Measurements from ENCODE around the gene PPP2R3B. TPM values are rescaled to one million over a fixed set of nuclear protein-coding genes. Genes with fewer than 3 reads are reported as not detected.

The PPP2R3B gene
- total RNA-seq, 1 experiment from 2014 or later, result 19.1 TPM

GRCh38 chrX:360496-361150 is 26.1 kb downstream of the PPP2R3B start:
- Histone ChIP-seq H3K36me3 (ENCODE audit: control insufficient read depth in 1 of 2, insufficient read depth in 2 of 2, low read length in 2 of 2) (0 out of 4 replicates have a peak, but pooled peaks cover 0 to 4% of the 10 kb centered on the region in 2 experiments), H3K79me2 (ENCODE audit: insufficient read depth, low read length) (no peaks in the 10 kb centered on the region), H3K27me3 (ENCODE audit: insufficient read depth, low read length) (no peaks in the 10 kb centered on the region), H4K20me1 (ENCODE audit: insufficient read depth) (no peaks in the 10 kb centered on the region), H3K9me3 (ENCODE audit: control insufficient read depth in 1 of 2, insufficient read depth in 1 of 2, low read depth in 1 of 2, low read length in 2 of 2) (no peaks in the 10 kb centered on the region), H3K27ac (ENCODE audit: low read depth, low read length) (no peak overlapping the region), H3K4me1 (ENCODE audit: control insufficient read depth in 1 of 2, insufficient read depth in 2 of 2, low read length in 2 of 2) (no peaks in the 10 kb centered on the region), H3K4me3 (replicated peaks in 1 of 2; ENCODE audit: low read depth in 1 of 2, low read length in 2 of 2) (no peak overlapping the region), H3K9ac (ENCODE audit: low read length) (no peak overlapping the region), H2AFZ (ENCODE audit: low read depth, low read length, poor library complexity, severe bottlenecking) (no peak overlapping the region), H3K9me2 (ENCODE audit: insufficient read depth) (no peaks in the 10 kb centered on the region), H3K4me2 (ENCODE audit: low read length) (no peak overlapping the region)
- RAD21 ChIA-PET (ENCODE audit: low non-redundant PET in 1 of 2, low total read pairs in 2 of 2, uncharacterized antibody in 2 of 2, unreplicated experiment in 2 of 2), result no interaction called here
- POLR2A ChIA-PET, result no interaction called here
- TF ChIP-seq RAD21 (IDR thresholded peaks at IDR 0.05; ENCODE audit: low read depth), result no peak
- TF ChIP-seq ZNF274 (IDR thresholded peaks at IDR 0.05; ENCODE audit: low read depth, low read length), result no peak
- TF ChIP-seq ZBTB33 (IDR thresholded peaks at IDR 0.05; ENCODE audit: extremely low read depth, insufficient replicate concordance, low read length), result no peak
- TF ChIP-seq SIN3A (IDR thresholded peaks at IDR 0.05; ENCODE audit: low read depth), result no peak
- DNase-seq (ENCODE audit: low read depth, low spot score) (no peak), ATAC-seq (no peak)
- no TSS peak for BruUV-seq (replicated peaks)
- CTCF ChIA-PET, result no interaction called here
- intact Hi-C loops (cut with micrococcal nuclease), result no loop called here

- no peak overlapping the region for H2AFZ ChIP-seq (ENCODE audit: low read depth, low read length, poor library complexity, severe bottlenecking)
- no peak overlapping the region for H3K9ac ChIP-seq (ENCODE audit: low read length)
- no peak for ATAC-seq
- H3K79me2 ChIP-seq (ENCODE audit: insufficient read depth, low read length), result no peaks in the 10 kb centered on the region
- RAD21 ChIA-PET (ENCODE audit: low non-redundant PET in 1 of 2, low total read pairs in 2 of 2, uncharacterized antibody in 2 of 2, unreplicated experiment in 2 of 2), result no interaction called here
- no peaks in the 10 kb centered on the region for H3K9me2 ChIP-seq (ENCODE audit: insufficient read depth)
- no peak for TF ChIP-seq POLR2A (IDR thresholded peaks at IDR 0.05; ENCODE audit: borderline replicate concordance, extremely low read depth, insufficient read depth, insufficient read length)
- no peak for TF ChIP-seq SP1 (IDR thresholded peaks at IDR 0.05; ENCODE audit: low read depth)
- TF ChIP-seq MAX (IDR thresholded peaks at IDR 0.05), result no peak
- no peak for TF ChIP-seq ZBTB33 (IDR thresholded peaks at IDR 0.05; ENCODE audit: extremely low read depth, insufficient replicate concordance, low read length)
- no peak for TF ChIP-seq SIN3A (IDR thresholded peaks at IDR 0.05; ENCODE audit: low read depth)
- TF ChIP-seq RAD21 (IDR thresholded peaks at IDR 0.05; ENCODE audit: low read depth), result no peak
- TF ChIP-seq FOSL1 (IDR thresholded peaks at IDR 0.05; ENCODE audit: low read depth), result no peak
- no peak for TF ChIP-seq REST (IDR thresholded peaks at IDR 0.05; ENCODE audit: low read depth)
- no peak for TF ChIP-seq ZNF274 (IDR thresholded peaks at IDR 0.05; ENCODE audit: low read depth, low read length)
- TF ChIP-seq CBX3 (IDR thresholded peaks at IDR 0.05; ENCODE audit: low read depth), result no peak
- no peak for TF ChIP-seq EZH2phosphoT487 (IDR thresholded peaks at IDR 0.05; ENCODE audit: borderline replicate concordance)
- no peak overlapping the region for H3K4me2 ChIP-seq (ENCODE audit: low read length)
- no peaks in the 10 kb centered on the region for H3K27me3 ChIP-seq (ENCODE audit: insufficient read depth, low read length)
- CTCF ChIA-PET, result no interaction called here
- POLR2A ChIA-PET, result no interaction called here
- H3K4me3 ChIP-seq (replicated peaks in 1 of 2; ENCODE audit: low read depth in 1 of 2, low read length in 2 of 2), result no peak overlapping the region
- BruUV-seq (replicated peaks), result no TSS peak
- 0 out of 4 replicates have a peak, but pooled peaks cover 0 to 4% of the 10 kb centered on the region in 2 experiments for H3K36me3 ChIP-seq (ENCODE audit: control insufficient read depth in 1 of 2, insufficient read depth in 2 of 2, low read length in 2 of 2)
- no peaks in the 10 kb centered on the region for H4K20me1 ChIP-seq (ENCODE audit: insufficient read depth)
- no peak overlapping the region for H3K27ac ChIP-seq (ENCODE audit: low read depth, low read length)
- intact Hi-C loops (cut with micrococcal nuclease), result no loop called here
- H3K4me1 ChIP-seq (ENCODE audit: control insufficient read depth in 1 of 2, insufficient read depth in 2 of 2, low read length in 2 of 2), result no peaks in the 10 kb centered on the region
- H3K9me3 ChIP-seq (ENCODE audit: control insufficient read depth in 1 of 2, insufficient read depth in 1 of 2, low read depth in 1 of 2, low read length in 2 of 2), result no peaks in the 10 kb centered on the region
- DNase-seq (ENCODE audit: low read depth, low spot score), result no peak
These were observed 28.0 kb downstream of the PPP2R3B start for GRCh38 chrX:358651-359143.

Measured in HCT116 (cell line).